A204.1 (cell line): ENCODE data around the gene TMC3.
"Not testable (repeated sequence)": the region's sequence is repeated elsewhere in the genome, so short reads cannot be mapped to it uniquely, and the experiment has no call there.

Source experiments
- FAIRE-seq: peaks from 2 replicates; lab custom pipeline; 2012; peaks lifted over from hg19 to GRCh38; lab: Jason Lieb, UNC

Gene TMC3

DNA sequence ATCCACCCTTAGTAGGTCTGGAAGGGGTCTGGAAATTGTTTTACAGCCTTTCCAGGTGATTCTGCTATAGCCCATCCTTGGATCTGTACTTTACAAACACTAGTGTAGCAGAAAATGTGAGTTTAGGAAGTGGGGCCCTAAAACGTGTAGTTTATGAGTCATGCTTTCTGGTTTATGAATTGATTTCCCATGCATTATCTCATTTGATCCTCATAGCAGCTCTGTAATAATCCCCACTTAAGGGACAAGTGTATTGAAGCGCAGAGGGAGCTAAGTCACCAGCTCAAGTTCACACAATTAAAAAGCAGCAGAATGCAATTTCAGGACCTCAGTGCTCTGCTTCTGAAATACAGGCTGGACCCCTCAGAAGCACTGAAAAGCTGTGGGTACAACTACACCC lies 27.4 kb downstream of the TMC3 start:
- no peak for FAIRE-seq

DNA sequence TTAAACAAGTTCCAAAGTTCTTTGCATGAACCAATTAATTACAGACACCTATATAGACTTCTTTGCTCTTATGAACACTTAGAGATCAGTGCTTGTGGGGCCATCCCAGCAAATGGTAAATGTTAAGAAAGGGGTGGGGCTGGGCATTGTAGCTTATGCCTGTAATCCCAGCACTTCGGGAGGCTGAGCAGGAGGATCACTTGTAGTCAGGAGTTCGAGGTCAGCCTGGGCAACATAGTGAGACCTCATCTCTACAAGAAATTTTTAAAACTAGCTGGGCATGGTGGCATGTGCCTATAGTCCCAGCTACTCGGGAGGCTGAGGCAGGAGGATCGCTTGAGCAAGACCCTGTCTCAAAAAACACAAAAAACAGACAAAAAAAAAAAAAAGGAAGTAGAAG lies 30.6 kb downstream of the TMC3 start:
- no peak for FAIRE-seq

DNA sequence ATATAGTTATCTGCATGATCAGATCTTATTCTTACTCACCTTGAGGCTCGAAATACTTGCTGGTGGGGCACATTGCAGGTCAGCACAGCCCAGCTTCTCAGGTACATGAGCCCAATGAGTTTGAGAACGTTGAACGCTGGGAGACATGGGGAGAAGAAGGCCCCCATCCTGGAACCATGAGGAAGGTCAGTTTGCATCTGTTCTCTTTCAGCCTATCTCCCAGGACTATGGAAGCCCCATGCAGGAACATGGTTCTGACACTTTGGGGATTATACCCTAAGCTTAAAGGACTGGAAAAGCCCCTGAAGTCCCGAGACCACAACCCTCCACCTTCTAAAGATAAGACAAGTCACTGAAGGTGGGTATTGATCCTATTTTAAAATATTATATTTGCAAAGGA lies 32.7 kb downstream of the TMC3 start:
- no peak for FAIRE-seq

DNA sequence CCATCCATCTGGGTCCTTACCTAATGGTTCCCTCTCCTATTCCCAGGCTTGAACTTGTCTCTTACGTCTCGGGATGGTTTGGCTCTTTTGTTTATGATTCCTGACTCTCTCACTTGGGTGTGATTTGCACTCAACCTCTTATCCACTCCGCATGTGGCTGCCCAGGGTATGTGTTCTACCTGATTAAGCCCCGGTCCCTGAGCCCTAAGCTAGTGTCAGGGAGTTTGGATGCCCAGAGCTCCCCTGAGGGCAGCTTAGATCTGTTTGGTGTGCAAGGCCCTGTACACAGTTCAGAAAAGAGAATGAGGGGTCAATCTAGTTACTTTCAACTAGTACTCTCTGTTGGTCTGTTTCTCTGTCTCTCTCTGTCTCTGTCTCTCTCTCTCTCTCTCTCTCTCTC lies 34.2 kb downstream of the TMC3 start:
- no peak for FAIRE-seq

DNA sequence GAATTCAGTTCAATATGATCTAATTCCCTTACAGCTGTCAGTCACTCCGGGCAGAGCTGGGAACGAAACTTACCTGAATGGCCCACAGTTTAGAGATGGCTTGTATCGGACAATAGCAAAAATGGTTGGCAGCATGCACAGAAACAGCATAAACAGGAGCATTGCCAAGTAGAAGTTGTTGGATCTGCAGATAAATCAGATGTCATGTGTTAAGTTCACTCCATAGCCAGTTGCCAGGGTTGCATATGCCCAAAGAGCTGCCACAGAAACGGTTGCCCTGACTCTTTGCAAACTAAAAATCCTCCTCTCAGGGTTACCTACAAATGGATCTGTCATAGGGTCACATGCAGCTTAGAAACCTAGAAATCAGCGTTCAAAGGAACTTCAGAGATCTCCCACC lies 34.7 kb downstream of the TMC3 start:
- FAIRE-seq, result no peak

DNA sequence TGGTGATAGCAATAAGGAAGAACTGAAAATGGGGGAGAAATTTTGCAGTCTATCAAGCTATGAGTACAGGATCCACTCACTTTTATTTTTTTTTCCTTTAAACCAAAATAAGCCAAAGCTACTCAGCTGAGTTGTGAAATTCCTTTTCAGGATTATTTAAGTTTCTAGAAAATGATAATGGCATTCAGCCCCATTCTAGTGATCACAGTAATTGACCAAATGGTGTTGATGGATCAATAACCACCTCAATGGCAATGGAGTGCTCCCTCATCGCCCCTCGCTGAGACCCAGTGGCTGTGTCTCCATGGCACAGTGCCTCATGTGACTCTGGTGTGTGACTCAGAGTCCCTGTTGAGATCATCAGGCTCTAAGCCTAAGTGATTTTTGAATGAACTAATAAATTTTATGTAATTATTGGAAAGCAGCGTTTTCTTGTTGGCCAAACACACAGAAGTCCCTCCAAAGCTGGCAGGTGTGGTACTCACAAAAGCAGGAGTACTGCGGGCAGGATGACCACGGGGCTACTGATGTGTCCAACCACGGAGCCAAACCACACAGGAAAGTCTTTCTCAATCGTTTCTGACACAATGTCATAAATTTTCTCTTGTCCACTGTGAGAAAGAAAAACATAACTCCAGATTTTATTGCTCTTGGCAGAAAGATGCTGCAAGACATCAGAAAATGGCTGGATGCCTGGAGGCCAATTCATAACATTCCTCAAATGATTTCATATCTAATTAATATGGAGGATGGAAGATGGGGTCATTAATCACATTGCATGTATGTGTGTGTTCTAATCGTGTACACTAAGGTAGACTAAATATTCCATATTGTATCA lies 35.6 kb downstream of the TMC3 start:
- FAIRE-seq, result no peak

DNA sequence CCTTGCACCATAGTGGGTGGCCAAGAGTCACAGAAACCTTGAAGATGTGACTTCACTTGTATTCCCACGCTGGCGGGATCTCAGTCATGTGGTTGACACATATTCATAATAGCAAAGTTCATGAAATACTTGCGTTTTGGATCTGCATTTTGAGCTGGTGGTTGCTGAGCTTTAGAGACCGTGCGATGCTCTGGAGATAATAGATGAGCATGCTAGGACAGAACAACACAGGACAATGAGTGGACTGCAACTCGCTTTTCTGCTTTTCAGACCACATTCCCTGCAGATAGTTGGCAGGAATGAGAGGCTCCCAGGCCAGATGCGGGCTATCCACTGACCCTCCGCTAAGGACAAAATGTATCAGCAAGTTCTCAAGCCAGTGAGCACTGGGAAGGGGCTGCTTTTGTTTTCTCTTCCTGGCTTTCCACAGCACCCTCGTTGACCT lies 36.3 kb downstream of the TMC3 start:
- no peak for FAIRE-seq

DNA sequence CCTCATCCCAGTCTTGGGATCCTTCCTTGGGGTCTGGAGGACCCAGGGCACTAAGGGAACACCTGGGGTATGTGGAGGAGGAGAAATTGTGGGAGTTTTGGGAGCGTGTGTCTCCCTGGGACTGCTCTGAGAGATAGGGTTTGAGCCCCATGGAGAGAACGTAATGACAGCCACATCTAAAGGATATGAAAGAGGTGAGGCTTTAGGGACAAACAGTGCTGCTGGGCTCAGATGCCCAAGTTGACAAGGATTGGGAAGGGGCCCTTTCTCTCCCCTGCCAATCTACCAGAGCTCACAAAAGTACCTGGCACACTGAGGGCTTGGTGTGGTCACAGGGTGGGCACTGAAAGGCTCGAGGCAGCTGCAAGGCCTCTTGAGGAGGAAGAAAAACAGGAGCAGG lies 36.8 kb downstream of the TMC3 start:
- no peak for FAIRE-seq

DNA sequence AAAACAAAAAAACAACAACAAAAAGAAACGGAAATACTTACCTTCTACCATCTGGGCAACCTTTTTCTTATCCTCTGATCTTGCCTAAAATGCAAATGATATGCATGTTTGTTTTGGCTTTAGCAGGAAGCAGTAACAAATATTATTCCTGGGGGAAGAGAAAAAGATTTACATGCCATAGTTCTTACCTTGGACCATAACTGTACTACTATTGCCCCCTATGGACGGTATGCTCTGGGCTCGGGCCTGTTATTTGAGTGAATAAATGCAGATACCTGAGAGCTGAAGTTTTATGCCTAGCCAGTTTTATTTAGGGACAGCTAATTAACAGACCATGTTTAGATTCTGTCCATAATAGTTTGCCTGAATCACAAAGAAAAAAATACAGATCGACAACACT lies 37.4 kb downstream of the TMC3 start:
- no peak for FAIRE-seq

DNA sequence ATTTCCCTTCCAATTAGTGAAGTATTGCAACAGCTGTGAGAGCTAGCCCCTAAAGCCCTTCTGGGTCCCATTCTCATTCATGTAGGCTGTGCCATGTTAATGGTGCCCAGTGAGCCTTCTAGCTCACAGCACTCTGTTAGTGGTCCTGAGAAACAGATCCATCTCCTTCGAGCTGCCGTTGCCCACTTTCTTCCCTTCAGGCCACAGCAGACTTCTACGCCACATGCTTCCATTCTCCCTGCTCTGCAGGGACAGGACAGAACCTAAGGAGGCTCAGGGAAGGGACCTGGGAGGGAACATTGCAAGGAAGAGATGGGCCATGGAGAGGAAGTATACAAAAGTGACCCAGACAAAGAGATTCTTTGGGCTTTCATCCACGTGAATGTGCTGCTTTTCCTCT lies 38.4 kb downstream of the TMC3 start:
- FAIRE-seq, result no peak

DNA sequence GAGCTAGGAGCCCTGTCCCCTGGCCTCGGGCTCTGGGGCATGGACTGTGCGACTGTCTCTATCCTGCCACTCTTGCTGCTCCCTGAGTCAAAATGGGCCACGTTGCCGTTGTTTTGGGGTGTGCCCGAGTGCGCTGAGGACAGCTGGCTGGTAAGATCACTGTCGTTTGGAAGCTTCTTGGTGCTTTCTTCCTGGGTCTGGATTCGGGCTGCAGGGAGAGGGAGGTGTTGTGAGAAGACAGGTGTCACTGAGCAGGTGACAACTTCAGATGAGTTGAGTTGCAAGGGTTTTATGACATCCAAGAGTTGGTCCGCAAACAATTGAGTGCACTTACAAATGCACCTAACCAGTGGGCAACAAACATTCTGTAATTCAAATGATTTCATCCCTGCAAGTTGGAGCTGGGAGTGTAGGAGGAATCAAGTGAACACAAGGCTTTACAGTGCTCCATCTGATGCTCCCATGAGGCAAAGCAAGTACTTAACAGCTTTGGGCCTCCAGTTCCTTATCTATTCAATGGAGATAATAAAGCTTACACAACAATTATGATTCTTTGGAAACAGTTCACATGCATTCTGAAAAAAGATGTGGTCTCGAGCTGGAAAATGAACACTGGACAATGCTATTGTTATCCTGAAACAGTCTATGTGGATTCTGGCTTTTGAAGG lies 39.1 kb downstream of the TMC3 start:
- no peak for FAIRE-seq

DNA sequence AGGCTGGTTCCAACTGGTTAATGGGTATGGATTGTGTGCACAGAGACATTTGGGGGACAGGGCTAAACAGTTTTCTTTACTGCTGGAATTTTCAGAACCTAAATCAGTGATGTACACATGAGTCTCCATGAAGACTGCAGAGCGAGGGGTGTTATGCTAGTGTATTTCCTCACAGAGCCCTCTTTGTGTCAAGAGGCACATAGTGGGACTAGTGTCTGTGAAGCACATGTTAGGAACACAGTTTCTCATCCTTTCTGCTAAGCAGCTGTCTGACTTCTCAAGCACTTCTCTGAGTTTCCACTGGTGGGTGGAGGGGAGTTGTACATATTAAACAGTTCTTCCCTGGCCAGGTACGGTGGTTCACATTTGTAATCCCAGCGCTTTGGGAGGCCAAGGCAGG lies 40.6 kb downstream of the TMC3 start:
- no peak for FAIRE-seq

DNA sequence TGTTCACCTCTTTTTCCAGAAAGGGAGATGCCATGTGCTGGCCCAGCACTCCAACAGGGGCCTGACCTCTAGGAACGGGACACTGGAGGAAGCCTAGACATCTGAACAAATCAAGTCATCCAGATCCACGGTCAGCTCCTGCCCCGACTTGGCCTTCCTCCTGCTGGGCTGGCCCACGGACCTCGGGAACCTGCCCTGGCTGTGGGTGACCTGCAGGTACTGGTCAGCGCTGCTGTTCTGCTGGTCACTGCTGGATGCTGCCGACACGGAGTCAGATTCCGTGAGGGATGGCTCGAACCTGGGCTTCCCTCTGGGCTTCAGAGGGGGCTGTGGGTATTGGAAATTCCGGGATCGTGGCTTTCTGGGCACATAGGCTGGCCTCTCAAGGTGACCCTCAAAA lies 41.7 kb downstream of the TMC3 start:
- no peak for FAIRE-seq

DNA sequence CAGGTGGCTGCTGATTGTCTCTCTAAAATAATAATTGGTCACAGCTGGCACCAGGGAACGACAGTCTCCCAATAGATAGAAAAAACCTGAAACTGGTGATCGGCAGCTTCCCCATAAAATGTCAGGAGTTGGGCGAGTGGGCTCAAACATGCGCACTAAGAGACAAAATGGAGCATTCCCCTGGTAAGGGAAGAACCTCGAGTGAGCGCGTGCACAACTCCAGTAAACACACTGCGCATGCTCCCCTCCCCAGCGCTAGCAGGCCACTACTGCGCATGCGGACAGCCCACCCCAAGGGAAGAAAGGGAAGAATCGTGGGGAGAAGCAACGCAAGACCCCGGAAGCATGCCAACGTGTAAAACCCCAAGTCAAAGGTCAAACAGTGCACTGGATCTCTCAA lies 42.4 kb downstream of the TMC3 start:
- no peak for FAIRE-seq

DNA sequence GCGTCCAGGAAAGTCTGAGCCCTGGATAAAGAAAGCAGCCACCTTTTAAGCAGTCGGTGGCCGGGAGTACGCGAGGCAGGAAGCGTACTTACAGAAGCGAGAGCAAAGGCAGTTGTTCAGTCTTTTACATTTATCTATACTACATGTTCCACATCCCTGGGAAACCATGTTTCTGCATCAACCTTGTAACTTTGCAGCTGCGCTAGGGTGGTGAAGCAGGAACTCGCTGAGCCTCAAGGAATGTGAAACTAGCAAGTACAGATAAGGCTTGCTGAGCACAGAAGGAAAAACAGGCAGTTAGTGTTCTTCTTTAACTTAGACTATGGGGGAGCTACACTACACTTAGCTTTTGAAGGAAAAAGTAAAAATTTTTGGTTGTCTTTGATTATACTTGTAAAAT lies 42.9 kb downstream of the TMC3 start:
- not testable (repeated sequence) for FAIRE-seq

DNA sequence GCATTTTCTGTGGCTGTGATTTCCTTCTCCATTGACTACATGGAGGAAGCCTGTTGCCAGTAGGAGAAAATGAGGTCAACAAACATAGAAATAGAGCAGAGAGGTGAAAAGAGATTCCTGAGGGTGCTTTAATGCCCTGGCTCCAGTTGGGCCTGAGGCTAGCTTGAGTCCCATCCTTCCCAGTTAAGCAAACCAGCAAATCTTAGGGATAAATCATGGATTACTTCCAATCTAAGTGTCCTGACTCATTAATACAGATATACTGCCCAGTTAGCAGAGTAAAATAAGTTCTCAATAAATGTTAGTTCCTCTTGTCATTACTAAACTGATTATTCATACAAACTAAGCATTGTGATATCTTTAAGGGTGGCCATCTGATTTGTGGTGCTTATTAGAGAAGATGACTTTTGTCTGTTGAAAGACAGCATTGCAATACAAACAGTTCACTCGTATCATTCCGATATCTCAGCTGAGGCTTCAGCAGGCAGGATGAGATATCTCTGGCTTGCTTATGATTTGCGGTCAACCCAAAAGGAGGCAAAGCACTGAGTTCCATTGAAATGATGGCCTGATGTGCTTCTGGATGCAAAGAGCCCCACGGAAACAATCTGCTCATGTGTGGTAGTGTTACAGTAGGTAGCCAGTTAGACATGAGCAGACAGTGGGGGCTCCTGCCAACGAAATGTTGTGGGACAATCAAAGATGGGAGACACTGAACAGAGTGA lies 43.5 kb downstream of the TMC3 start:
- no peak for FAIRE-seq

DNA sequence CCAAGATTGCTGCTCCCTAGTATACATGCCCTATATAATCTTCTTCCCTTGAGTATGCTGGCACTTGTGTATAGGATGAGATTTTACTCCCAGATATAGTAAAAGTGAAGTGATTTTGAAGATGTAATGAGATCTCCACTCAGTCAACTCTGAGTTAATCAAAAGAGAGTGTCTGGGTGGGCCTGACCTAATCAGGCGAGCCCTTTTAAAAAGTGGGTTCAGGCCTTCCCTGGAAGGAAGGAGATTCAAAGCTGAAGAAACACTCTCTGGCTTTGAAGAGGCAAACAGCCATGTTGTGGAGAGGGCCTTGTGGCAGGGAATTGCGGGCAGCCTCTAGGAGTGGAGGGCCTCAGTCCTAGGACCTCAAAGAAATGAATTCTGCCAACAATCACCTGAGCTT lies 44.6 kb downstream of the TMC3 start:
- FAIRE-seq, result no peak

DNA sequence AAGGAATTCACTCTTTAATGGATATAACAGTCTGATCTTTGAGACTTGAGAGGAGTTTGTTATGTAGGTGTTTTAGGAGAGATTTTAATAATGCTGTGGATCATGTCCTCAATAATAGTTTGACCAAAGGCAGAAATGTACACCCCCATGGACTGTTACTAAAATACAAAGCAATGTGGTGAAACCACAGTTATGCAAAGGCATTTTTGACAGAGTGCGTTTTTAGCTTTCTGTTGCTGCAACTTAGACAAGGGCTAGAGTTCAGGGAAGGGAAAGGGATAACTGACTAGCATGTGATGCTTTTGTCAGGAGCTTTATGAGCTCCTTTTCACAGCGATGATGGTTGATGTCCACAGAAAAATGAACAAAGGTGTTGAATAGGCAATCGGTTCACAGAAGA lies 46.5 kb downstream of the TMC3 start:
- FAIRE-seq, result no peak

DNA sequence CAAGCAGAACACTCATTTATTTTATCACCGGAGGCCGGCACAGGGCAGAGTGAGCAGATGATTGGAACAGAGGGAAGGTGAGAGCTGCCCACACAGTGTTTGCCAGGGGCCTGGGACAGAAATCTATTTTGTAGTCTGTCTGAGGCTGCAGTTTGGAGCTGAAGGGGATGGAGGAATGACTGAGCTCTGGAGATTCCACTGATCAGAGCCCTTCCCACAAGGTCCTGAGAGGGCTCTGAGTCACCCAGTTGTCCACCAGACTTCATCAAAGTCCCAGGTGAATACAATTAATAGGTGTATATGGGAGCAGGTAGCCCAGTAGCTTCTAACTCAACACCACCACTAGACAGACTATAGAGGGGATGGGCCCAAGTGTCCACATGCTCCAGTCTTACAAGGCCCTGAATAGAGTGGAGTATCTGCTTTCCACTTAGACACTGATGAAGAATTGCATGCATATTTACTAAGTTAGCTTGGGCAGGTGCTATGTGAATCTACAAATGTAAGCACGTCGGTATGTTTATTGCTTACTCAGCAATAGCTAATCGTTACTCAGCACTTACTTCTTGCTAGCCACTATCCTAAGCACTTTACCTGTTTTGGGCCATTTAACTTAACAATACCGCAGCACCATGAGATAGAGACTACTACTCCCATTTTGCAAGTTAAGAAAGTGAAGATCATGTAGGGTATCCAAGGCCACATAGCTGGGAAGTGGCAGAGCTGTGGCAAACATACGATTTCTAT lies 47.4 kb downstream of the TMC3 start:
- no peak for FAIRE-seq

DNA sequence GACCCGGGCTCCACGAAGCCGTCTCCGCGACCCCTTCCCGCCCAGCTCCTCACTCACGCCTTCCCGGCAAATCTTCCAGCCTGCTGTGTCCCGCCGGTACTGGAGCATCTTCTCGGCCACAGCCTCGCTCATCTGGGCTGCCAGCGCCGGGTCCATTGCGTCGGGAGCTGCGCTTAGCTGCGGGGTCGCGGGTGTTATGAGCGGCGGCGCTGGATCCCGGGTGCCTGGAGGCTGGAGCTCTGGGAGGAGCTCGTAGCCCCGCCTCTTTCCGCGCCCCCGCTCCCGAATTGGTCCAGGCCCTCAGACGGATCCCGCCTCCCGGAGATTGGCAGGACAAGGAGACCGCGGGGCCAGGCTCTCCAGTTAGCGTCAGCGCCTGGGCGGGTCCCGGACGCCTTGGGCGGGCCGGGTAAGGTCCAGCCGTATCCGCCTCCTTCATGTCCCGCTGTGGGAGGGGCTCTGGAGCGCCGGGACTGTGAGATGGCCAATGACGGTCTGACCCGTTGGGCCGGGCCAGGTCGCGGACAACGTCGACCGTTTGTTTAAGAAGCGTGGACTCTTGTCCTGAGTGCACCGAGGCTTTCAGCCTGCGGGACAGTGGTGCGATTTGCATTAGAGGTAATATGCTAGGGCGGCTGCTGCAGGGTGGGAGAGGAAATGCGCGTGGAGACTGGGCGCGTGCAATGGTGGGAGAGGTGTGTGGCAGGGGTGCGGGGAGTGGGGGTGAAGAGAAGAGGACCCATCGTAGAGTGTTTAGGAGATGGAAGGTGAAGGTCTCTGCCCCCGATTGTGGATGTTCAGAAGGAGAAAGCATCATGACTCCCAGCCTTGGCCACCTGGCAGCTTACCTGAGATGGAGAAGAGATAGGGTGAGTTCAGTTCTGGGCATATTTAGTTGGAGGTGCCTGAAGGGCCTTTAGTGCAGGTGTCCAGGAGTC lies 49.8 kb downstream of the TMC3 start, which contains the start of gene STARD5:
Gene STARD5 (minus strand): TSS at position 198 of the 938 bp plus-strand sequence. CDS start 42 bp downstream, at position 156.
- peak; percentile 95 for FAIRE-seq

DNA sequence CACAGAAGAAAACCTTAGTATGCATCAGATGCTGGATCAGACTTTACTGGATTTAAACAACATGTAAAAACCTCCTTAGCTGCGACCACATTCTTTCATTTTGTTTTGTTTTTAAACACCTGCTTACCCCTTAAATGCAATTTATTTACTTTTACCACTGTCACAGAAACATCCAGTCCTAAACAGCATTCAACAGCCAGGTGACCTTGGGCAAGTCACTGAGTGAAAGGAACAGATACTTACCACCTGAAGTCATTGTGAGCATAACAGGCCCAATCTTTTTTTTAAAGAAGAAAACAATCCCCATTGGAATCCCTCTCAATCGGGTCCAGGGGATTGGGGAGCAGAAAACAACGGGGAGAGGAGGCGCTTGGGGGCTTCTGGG lies 50.5 kb downstream of the TMC3 start:
- FAIRE-seq, result no peak
